Spinal cord (tissue), 10 donors: Measurements from ENCODE around the gene RPTOR. TPM values are rescaled to one million over a fixed set of nuclear protein-coding genes. Genes with fewer than 3 reads are reported as not detected.
A peak's percentile ranks its signal among the peaks of the same experiment; 100 is the strongest.

Experiments used
- DNase-seq, 6 donors: peaks; one replicate each; pipeline versions ENCODE4 v3.0.0 to v3.0.0-alpha.2; 2013 to 2015; ENCODE audit warnings: low spot score in 6 of 6, low read depth in 4 of 6
- H3K27ac ChIP-seq: one replicate; pipeline ENCODE4 v1.5.1; 2013; ENCODE audit warnings: low read depth, low read length, control low read depth
- H3K27me3 ChIP-seq: one replicate; pipeline ENCODE4 v1.6.1; 2013; ENCODE audit warnings: low read length; ENCODE audit not compliant: control insufficient read depth, insufficient read depth
- H3K36me3 ChIP-seq: one replicate; pipeline ENCODE4 v1.6.1; 2013; ENCODE audit warnings: low read length; ENCODE audit not compliant: control insufficient read depth, insufficient read depth
- H3K4me1 ChIP-seq: one replicate; pipeline ENCODE4 v1.6.1; 2013; ENCODE audit warnings: low read length; ENCODE audit not compliant: control insufficient read depth, insufficient read depth
- H3K4me3 ChIP-seq: one replicate; pipeline ENCODE4 v1.5.1; 2013; ENCODE audit warnings: low read depth, low read length, control low read depth
- H3K9me3 ChIP-seq: one replicate; pipeline ENCODE4 v1.6.1; 2013; ENCODE audit warnings: low read length; ENCODE audit not compliant: control insufficient read depth, insufficient read depth
- WGBS: methylation state at CpG from one replicate; pipeline ENCODE4 v1.1.5; 2013; ENCODE audit warnings: missing lambda C conversion rate; ENCODE audit not compliant: insufficient coverage; 5-methylcytosine and 5-hydroxymethylcytosine counted together
- polyA plus RNA-seq, 2 donors: library from polyadenylated mRNA; unstranded; fragments of 120-200 nt; gene quantifications; one replicate each; pipeline ENCODE4 v1.2.1, GENCODE V29; 2013; ENCODE audit not compliant: insufficient read length in 2 of 2
- total RNA-seq, 2 donors: library from RNA; depleted of rRNA in 1 of 2; stranded (reverse); fragments of 120-200 nt in 1 of 2; fragments of >200 nt in 1 of 2; gene quantifications; one replicate each; pipeline versions ENCODE4 v1.2.3 to v1.2.4, GENCODE V29; 2013 to 2014
- donor health status: healthy.

Gene RPTOR
- total and polyA plus RNA-seq, 4 donors, result 17.1 to 27.2 (median 21.6) TPM

- no peak overlapping the region for H3K27ac ChIP-seq
- H3K4me1 ChIP-seq, result peaks cover 7% of the 10 kb centered on the region
- H3K9me3 ChIP-seq, result no peaks in the 10 kb centered on the region
- H3K36me3 ChIP-seq, result no peaks in the 10 kb centered on the region
- 100% methylated on average over 4 of the region's 7 CpGs for WGBS
- no peaks in the 10 kb centered on the region for H3K27me3 ChIP-seq
- no peak for DNase-seq
- H3K4me3 ChIP-seq, result no peak overlapping the region
Measured at GRCh38 chr17:80655608-80656007, 111.0 kb downstream of the RPTOR start.

DNA sequence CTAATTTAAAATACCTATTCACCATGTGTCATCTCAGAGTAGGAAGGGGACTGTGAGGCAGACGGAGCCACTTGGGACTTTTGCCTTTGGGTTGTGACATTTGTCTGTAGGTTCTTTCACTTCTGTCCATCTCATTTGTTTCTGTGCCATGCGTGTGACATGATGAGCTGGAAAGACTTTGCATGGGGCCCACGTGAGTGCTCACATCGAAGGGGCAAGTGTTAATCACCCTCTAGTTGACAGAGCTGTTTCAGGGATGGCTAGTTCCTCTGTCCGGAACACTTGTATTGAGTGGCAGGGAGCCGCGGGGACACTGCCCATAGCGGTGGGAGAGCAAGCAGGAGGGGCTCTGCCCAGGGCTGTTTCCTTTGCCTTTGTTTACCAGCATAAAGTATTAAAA is 112.0 kb downstream of the RPTOR start:
- Histone ChIP-seq H3K4me3 (no peak overlapping the region), H3K36me3 (no peaks in the 10 kb centered on the region), H3K27ac (peak overlapping the region; percentile 61), H3K9me3 (no peaks in the 10 kb centered on the region), H3K4me1 (peaks cover 7% of the 10 kb centered on the region), H3K27me3 (no peaks in the 10 kb centered on the region)
- 17% methylated on average over 7 of the region's 8 CpGs for WGBS
- DNase-seq, result peak in 1 of 6 donors; percentile 69

- Histone ChIP-seq H3K36me3 (no peaks in the 10 kb centered on the region), H3K27ac (no peak overlapping the region), H3K9me3 (no peaks in the 10 kb centered on the region), H3K4me1 (peaks cover 7% of the 10 kb centered on the region), H3K27me3 (no peaks in the 10 kb centered on the region), H3K4me3 (no peak overlapping the region)
- no CpG with 5 or more reads among the region's 1 CpG for WGBS
- DNase-seq, result no peak
Measured at GRCh38 chr17:80657561-80657960, 112.9 kb downstream of the RPTOR start.

GRCh38 chr17:80658821-80659220 is 114.2 kb downstream of the RPTOR start:
- H3K4me3 ChIP-seq, result no peak overlapping the region
- no peak overlapping the region for H3K27ac ChIP-seq
- DNase-seq, result no peak
- WGBS, result 97% methylated on average over 7 of the region's 8 CpGs
- no peaks in the 10 kb centered on the region for H3K27me3 ChIP-seq
- peaks cover 15% of the 10 kb centered on the region for H3K4me1 ChIP-seq
- no peaks in the 10 kb centered on the region for H3K36me3 ChIP-seq
- no peaks in the 10 kb centered on the region for H3K9me3 ChIP-seq

- Histone ChIP-seq H3K36me3 (no peaks in the 10 kb centered on the region), H3K27ac (no peak overlapping the region), H3K4me3 (no peak overlapping the region), H3K9me3 (no peaks in the 10 kb centered on the region), H3K4me1 (peaks cover 23% of the 10 kb centered on the region), H3K27me3 (no peaks in the 10 kb centered on the region)
- WGBS, result 100% methylated on average over 4 of the region's 12 CpGs
- DNase-seq, result no peak
Measured at GRCh38 chr17:80659651-80660050, 115.0 kb downstream of the RPTOR start.

DNA sequence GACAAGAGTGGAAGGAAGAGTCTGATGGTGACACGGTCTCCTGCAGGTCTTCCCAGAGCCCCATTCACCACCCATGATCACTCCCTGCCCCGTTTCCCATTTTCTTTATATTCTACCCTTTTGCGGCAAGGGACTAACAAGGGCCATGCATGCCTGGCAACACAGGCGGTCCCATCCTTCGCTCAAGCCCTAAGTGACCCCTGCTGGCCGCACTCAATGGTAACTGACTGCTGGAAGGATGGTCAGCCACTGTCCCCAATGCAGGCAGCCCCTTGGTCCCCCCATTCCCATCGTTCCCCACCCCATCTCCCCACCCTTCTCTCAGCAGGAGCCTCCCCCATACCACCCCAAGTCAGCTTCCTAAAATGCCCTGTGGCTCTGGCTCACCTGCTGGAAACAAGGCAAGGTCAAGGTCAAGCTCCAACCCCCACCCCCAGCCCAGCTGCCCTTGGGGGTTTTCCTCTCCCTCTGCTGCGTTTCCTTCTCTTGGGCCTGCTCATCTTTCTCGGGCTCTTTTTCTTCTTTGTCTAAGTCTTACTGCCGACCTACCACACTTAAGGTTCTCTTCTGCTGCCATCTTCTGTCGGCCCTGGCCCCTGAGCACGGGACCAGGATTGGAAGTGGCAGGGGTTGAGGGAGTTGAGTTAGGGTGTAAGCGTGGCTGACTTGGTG is 116.0 kb downstream of the RPTOR start:
- WGBS, result 87% methylated on average over 9 of the region's 13 CpGs

GRCh38 chr17:80662557-80662956 is 117.9 kb downstream of the RPTOR start:
- H3K9me3 ChIP-seq, result no peaks in the 10 kb centered on the region
- no peak for DNase-seq
- no peak overlapping the region for H3K27ac ChIP-seq
- no peaks in the 10 kb centered on the region for H3K27me3 ChIP-seq
- no peaks in the 10 kb centered on the region for H3K36me3 ChIP-seq
- peaks cover 15% of the 10 kb centered on the region for H3K4me1 ChIP-seq
- WGBS, result 100% methylated on average over 1 of the region's 6 CpGs
- H3K4me3 ChIP-seq, result no peak overlapping the region

More for the DNA sequence above, 116.0 kb downstream of the RPTOR start:
- Histone ChIP-seq H3K36me3 (no peaks in the 10 kb centered on the region), H3K4me1 (peaks cover 23% of the 10 kb centered on the region), H3K27me3 (no peaks in the 10 kb centered on the region), H3K4me3 (no peak overlapping the region), H3K27ac (no peak overlapping the region), H3K9me3 (no peaks in the 10 kb centered on the region)
- DNase-seq, result no peak

- Histone ChIP-seq H3K4me3 (no peak overlapping the region), H3K4me1 (peaks cover 21% of the 10 kb centered on the region), H3K27ac (no peak overlapping the region), H3K9me3 (no peaks in the 10 kb centered on the region), H3K27me3 (no peaks in the 10 kb centered on the region), H3K36me3 (peaks cover under 1% of the 10 kb centered on the region)
- 59% methylated on average over 8 of the region's 11 CpGs for WGBS
- DNase-seq, result peak in 1 of 6 donors; percentile 61
Measured at GRCh38 chr17:80663781-80664206, 119.2 kb downstream of the RPTOR start.

DNA sequence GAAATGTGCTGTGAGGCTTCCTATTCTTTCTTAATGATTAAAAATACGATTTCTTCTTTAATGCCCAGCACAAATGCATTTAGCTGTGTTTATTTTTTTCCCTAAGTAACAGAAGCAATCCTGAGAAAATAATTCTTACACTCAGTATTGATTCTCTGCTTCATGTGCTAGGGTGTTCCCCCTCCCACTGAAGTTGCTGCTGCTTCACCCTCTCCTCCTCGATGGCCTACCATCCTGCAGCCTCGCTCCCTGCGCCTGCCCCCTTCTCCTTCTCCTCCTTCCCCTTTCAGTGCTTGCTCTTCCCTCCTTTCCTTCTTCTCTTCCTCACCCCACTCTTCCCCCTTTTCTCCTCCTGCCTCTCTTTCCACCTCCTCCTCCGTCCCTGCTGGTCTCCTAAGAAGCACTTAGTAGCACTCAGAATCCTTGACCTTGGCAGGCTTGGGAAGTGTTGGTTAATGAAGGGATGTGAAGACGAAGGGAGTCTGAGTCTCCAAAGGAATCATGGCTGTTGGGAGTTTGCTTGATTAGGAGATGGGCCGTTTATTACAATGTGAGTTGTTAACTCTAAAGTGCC is 119.7 kb downstream of the RPTOR start:
- WGBS, result 32% methylated on average over 6 of the region's 7 CpGs
- Histone ChIP-seq H3K27me3 (no peaks in the 10 kb centered on the region), H3K9me3 (no peaks in the 10 kb centered on the region), H3K4me3 (no peak overlapping the region), H3K4me1 (peaks cover 25% of the 10 kb centered on the region), H3K27ac (peak overlapping the region; percentile 49), H3K36me3 (peaks cover 3% of the 10 kb centered on the region)
- no peak for DNase-seq

DNA sequence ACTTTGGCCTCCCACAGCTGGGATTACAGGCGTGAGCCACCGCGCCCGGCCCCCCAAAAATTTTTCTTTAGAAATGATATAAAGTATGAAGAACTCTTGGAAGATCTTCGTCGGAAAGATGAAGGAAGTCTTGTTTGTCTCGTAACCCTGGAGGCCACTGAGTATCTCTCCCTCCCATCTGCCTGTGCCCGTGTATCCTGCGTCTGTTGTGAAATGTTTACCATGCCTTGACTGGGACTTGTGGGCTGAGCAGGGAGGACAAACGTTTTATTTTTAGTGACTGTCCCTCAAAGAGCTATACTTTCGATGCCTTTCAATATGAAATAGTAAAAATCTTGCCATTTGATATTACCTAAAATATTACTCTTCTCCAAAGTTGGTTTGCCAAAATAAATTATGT is 121.2 kb downstream of the RPTOR start:
- Histone ChIP-seq H3K4me3 (no peak overlapping the region), H3K27ac (no peak overlapping the region), H3K36me3 (peaks cover 3% of the 10 kb centered on the region), H3K9me3 (no peaks in the 10 kb centered on the region), H3K27me3 (no peaks in the 10 kb centered on the region), H3K4me1 (peaks cover 28% of the 10 kb centered on the region)
- 96% methylated on average over 3 of the region's 11 CpGs for whole genome bisulfite sequencing
- DNase-seq, result no peak
